ENCODE measurements around the gene PEX6. TPM values are rescaled to one million over a fixed set of nuclear protein-coding genes. Genes with fewer than 3 reads are reported as not detected.
A peak's percentile ranks its signal among the peaks of the same experiment; 100 is the strongest.

The PEX6 gene
- total and polyA plus RNA-seq, 2 of the 13 experiments (the other 11 are each of a cell fraction or from before 2014, with no cell fraction given), result 5.1 to 6.7 TPM

DNA sequence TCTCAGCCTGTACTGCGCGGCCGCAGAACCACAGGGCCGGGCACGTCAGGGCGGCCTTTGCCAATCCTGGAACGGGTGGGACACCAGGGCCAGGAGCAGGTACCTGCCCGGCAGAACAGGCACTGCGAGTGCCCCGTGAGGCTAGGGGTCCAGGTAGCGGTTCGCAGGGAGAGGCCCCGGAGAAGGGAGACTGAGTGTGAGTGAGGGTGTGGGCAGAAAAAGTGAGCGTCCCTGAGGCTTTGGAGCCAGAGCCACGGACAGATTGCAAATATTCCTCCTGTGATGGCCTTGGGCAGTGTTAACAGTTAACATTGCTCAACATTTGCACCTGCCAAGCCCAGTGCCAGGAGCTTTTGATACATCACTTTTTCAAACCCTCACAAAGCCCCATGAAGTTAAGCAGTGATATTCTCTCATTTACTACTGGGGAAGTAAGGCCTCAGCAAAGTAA, 17.9 kb downstream of the PEX6 start (continued):
- TF ChIP-seq CHD2 (IDR thresholded peaks at IDR 0.05; ENCODE audit: low read depth, low read length) (no peak), SRSF9 (IDR thresholded peaks at IDR 0.05; ENCODE audit: borderline replicate concordance, insufficient read depth, low read depth, low read length, poor library complexity, severe bottlenecking) (no peak), ATAD3A (CRISPR knock-in tag; IDR thresholded peaks at IDR 0.05) (no peak), IRF2 (CRISPR knock-in tag; IDR thresholded peaks at IDR 0.05) (0 out of 2 replicates have a peak, but pooled peaks have one; percentile 11), RCOR2 (CRISPR knock-in tag; IDR thresholded peaks at IDR 0.05) (no peak), SP2 (CRISPR knock-in tag; IDR thresholded peaks at IDR 0.05) (no peak; the same call in 1 of the 2 replicates), ZNF670 (CRISPR knock-in tag; IDR thresholded peaks at IDR 0.05; ENCODE audit: borderline replicate concordance) (no peak), ZNF616 (CRISPR knock-in tag; IDR thresholded peaks at IDR 0.05; ENCODE audit: low read depth) (0 out of 2 replicates have a peak, but pooled peaks have one; percentile 6), NFKB2 (CRISPR knock-in tag; IDR thresholded peaks at IDR 0.05; ENCODE audit: borderline replicate concordance) (0 out of 2 replicates have a peak, but pooled peaks have one; percentile 19), ZIK1 (CRISPR knock-in tag; IDR thresholded peaks at IDR 0.05; ENCODE audit: borderline replicate concordance, low read depth) (no peak), CHD4 (IDR thresholded peaks at IDR 0.05; ENCODE audit: borderline replicate concordance, low read length) (no peak), KDM1A (CRISPR knock-in tag; IDR thresholded peaks at IDR 0.05) (no peak), ZFYVE20 (CRISPR knock-in tag; IDR thresholded peaks at IDR 0.05; ENCODE audit: borderline replicate concordance, low read depth) (no peak), ZBTB20 (CRISPR knock-in tag; IDR thresholded peaks at IDR 0.05; ENCODE audit: borderline replicate concordance, low read depth) (no peak)
- TF ChIP-seq, protein P1, sequence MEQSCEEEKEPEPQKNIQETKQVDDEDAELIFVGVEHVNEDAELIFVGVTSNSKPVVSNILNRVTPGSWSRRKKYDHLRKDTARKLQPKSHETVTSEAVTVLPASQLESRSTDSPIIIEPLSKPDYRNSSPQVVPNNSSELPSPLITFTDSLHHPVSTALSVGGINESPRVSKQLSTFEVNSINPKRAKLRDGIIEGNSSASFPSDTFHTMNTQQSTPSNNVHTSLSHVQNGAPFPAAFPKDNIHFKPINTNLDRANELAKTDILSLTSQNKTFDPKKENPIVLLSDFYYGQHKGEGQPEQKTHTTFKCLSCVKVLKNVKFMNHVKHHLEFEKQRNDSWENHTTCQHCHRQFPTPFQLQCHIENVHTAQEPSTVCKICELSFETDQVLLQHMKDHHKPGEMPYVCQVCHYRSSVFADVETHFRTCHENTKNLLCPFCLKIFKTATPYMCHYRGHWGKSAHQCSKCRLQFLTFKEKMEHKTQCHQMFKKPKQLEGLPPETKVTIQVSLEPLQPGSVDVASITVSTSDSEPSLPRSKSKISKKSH (CRISPR knock-in tag; IDR thresholded peaks at IDR 0.05; ENCODE audit: borderline replicate concordance), result no peak
- TF ChIP-seq, protein P2, sequence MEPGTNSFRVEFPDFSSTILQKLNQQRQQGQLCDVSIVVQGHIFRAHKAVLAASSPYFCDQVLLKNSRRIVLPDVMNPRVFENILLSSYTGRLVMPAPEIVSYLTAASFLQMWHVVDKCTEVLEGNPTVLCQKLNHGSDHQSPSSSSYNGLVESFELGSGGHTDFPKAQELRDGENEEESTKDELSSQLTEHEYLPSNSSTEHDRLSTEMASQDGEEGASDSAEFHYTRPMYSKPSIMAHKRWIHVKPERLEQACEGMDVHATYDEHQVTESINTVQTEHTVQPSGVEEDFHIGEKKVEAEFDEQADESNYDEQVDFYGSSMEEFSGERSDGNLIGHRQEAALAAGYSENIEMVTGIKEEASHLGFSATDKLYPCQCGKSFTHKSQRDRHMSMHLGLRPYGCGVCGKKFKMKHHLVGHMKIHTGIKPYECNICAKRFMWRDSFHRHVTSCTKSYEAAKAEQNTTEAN (CRISPR knock-in tag; conservative IDR thresholded peaks at IDR 0.05), result no peak
- TF ChIP-seq, protein P3, sequence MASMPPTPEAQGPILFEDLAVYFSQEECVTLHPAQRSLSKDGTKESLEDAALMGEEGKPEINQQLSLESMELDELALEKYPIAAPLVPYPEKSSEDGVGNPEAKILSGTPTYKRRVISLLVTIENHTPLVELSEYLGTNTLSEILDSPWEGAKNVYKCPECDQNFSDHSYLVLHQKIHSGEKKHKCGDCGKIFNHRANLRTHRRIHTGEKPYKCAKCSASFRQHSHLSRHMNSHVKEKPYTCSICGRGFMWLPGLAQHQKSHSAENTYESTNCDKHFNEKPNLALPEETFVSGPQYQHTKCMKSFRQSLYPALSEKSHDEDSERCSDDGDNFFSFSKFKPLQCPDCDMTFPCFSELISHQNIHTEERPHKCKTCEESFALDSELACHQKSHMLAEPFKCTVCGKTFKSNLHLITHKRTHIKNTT (CRISPR knock-in tag; IDR thresholded peaks at IDR 0.05), result no peak
- TF ChIP-seq, protein P4, sequence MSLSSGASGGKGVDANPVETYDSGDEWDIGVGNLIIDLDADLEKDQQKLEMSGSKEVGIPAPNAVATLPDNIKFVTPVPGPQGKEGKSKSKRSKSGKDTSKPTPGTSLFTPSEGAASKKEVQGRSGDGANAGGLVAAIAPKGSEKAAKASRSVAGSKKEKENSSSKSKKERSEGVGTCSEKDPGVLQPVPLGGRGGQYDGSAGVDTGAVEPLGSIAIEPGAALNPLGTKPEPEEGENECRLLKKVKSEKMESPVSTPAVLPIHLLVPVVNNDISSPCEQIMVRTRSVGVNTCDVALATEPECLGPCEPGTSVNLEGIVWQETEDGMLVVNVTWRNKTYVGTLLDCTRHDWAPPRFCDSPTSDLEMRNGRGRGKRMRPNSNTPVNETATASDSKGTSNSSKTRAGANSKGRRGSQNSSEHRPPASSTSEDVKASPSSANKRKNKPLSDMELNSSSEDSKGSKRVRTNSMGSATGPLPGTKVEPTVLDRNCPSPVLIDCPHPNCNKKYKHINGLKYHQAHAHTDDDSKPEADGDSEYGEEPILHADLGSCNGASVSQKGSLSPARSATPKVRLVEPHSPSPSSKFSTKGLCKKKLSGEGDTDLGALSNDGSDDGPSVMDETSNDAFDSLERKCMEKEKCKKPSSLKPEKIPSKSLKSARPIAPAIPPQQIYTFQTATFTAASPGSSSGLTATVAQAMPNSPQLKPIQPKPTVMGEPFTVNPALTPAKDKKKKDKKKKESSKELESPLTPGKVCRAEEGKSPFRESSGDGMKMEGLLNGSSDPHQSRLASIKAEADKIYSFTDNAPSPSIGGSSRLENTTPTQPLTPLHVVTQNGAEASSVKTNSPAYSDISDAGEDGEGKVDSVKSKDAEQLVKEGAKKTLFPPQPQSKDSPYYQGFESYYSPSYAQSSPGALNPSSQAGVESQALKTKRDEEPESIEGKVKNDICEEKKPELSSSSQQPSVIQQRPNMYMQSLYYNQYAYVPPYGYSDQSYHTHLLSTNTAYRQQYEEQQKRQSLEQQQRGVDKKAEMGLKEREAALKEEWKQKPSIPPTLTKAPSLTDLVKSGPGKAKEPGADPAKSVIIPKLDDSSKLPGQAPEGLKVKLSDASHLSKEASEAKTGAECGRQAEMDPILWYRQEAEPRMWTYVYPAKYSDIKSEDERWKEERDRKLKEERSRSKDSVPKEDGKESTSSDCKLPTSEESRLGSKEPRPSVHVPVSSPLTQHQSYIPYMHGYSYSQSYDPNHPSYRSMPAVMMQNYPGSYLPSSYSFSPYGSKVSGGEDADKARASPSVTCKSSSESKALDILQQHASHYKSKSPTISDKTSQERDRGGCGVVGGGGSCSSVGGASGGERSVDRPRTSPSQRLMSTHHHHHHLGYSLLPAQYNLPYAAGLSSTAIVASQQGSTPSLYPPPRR (CRISPR knock-in tag; IDR thresholded peaks at IDR 0.05; ENCODE audit: borderline replicate concordance), result no peak; the same call in 1 of the 2 replicates
- TF ChIP-seq, protein P5, sequence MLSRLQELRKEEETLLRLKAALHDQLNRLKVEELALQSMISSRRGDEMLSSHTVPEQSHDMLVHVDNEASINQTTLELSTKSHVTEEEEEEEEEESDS (CRISPR knock-in tag; IDR thresholded peaks at IDR 0.05; ENCODE audit: borderline replicate concordance), result no peak

Measured in HepG2 (cell line).